GM20431 (cell line): ENCODE data around the gene HBB.
"Not testable (repeated sequence)": the region's sequence is repeated elsewhere in the genome, so short reads cannot be mapped to it uniquely, and the experiment has no call there.

Source experiments
- in situ Hi-C: fragments of 300-500 bp; cut with MseI, MboI; formaldehyde crosslinking; loops from one replicate; pipeline ENCODE4 v1.15.0; 2020; ENCODE audit warnings: low sequenced_read_pairs; ENCODE audit not compliant: unreplicated experiment

Gene HBB

GRCh38 chr11:5226732-5227310, at the start of gene HBB:
TSS of gene HBB (minus strand) at chr11:5227071. CDS start at chr11:5227021, 50 bp downstream.
- in situ Hi-C loops: no loop called here

- in situ Hi-C loops: no loop called here
These were observed 48.7 kb upstream of the HBB start for GRCh38 chr11:5275369-5276110.

DNA sequence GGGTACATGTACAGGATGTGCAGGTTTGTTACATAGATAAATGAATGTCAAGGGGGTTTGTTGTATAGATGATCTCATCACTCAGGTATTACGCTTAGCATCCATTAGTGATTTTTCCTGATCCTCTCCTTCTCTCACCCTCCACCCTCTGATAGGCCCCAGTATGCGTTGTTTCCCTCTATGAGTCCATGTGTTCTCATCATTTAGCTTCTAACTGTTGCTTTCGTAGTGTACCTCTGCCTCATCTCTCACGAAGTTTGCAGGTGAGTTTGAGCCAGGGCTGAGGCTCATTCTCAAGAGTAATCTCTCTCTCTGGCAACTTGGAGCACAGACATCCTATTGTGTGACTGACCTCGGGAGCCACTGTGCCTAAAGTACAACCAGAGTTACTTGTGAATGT, 47.5 kb upstream of the HBB start:
- in situ Hi-C loops: no loop called here

DNA sequence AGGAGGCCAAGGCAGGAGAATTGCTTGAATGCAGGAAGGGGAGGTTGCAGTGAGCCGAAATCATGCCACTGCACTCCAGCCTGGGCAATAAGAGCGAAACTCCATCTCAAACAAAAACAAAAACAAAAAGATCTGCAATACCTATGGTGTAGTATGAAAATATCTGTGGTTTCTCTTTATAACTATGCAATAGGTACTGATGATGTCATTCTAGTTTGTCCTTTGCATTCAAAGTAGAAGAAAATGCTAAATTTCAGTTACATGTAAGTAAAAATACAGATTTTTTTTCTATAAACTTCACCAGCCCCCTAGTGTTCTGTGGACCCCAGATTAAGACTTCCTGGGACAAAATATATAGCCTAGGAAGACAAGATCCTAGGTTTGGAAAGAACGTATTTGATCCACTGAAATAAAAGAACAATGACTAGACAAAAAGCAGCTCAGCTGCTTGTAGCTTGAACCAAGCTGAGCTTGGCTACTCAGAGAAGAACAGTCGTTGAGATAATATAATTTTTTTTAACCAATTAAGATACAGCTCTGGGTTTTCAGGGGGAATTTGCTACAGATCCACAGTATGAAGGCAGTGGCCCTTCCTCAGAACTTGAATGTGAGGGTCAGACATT, 45.6 kb upstream of the HBB start:
- in situ Hi-C loops: no loop called here

- in situ Hi-C loops: no loop called here
These were observed 42.9 kb upstream of the HBB start, which contains the start of gene HBE1 for GRCh38 chr11:5269715-5270147. TSS of gene HBE1 (minus strand) at chr11:5269945. CDS start at chr11:5269890, 55 bp downstream.

GRCh38 chr11:5267033-5267563, 40.2 kb upstream of the HBB start:
- in situ Hi-C loops: no loop called here

DNA sequence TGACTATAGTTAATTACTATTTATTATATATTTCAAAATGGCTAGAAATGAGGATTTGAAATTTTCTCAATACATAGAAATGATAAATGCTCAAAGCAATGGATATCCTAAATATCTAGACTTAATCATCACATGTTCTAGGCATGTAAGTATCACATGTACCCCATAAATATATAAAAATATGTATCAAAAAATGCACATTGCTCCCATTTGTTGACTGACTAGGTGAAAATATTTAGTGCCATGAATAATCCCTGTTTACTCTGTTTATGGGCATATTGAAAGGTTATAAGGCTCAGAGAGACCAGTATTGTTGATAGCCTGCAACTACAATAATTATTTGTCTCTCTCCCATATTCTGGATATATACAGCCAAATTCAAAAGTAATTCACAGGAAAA, 39.7 kb upstream of the HBB start:
- in situ Hi-C loops: no loop called here

DNA sequence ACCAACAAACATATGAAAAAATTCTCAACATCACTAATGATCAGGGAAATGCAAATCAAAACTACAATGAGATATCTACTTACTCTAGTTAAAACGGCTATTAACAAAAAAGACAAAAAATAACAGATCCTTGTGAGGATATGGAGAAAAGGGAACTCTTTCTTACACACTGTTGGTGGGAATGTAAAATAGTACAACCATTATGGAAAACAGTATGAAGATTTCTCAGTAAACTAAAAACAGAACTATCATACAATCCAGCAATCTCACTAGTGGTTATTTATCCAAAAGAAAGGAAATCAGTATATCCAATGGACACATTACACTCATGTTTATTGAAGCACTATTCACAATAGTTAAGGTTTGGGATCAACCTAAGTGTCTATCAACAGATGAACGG, 39.0 kb upstream of the HBB start:
- in situ Hi-C loops: no loop called here

DNA sequence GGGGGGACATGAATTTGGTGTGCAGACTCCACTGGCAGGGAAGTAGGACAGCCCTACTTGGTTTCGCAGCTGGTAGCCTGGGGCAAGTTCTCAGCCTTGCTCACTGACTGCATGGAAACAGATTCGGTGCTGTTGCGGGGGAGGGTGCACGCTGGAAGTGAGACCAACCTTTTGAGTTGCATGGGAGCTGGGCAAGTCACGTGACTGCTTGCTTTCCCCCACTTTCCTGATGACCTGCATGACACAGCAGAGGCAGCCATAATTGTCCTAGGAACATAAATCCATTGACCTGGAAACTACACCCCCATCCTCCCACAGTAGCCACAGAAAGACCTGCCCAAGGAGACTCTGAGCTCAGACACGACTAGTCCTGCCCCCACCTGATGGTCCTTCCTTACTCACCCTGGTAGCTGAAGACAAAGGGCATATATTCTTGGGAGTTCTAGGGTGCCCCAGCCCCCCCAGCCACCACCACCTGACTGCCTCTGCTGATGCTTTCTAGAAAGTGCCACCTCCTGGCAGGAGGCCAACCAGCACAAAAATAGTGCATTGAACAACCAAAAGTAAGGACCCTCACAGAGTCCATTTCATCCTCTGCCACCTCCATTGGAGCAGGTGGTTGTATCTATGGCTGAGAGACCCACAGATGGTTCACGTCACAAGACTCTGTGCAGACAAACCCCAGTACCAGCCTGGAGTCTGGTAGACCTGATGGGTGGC, 31.8 kb upstream of the HBB start:
- in situ Hi-C loops: no loop called here

- in situ Hi-C loops: no loop called here
These were observed 30.4 kb upstream of the HBB start for GRCh38 chr11:5257296-5257695.

DNA sequence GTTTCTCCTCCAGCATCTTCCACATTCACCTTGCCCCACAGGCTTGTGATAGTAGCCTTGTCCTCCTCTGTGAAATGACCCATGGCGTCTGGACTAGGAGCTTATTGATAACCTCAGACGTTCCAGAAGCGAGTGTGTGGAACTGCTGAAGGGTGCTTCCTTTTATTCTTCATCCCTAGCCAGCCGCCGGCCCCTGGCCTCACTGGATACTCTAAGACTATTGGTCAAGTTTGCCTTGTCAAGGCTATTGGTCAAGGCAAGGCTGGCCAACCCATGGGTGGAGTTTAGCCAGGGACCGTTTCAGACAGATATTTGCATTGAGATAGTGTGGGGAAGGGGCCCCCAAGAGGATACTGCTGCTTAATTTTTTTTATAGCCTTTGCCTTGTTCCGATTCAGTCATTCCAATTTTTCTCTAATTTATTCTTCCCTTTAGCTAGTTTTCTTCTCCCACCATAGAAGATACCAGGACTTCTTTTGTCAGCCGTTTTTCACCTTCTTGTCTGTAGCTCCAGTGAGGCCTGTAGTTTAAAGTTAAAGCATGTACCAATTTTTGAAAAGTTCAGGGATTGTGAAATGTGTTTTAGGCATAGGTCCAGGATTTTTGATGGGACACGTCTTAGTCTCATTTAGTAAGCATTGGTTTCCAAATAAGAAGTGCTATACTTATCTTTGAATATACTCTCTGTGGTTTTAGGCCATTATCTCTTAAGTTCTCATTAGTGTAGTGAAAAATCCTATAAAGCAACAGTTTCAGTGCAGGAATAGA, 28.0 kb upstream of the HBB start, which contains the start of gene HBG2:
Gene HBG2, minus strand, starts transcription at position 136 of the 768 bp plus-strand sequence. Its CDS starts 53 bp downstream, at position 83.
- in situ Hi-C loops: not testable (repeated sequence)

DNA sequence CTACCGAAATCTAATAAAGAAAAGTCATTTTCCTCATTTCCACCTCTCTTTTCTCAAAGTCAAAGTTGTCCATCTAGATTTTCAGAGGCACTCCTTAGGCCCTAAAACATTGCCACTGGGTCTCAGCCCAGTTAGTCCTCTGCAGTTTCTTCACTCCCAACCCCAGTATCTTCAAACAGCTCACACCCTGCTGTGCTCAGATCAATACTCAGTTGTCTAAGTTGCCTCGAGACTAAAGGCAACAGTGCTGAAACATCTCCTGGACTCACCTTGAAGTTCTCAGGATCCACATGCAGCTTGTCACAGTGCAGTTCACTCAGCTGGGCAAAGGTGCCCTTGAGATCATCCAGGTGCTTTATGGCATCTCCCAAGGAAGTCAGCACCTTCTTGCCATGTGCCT, 27.2 kb upstream of the HBB start:
- in situ Hi-C loops: not testable (repeated sequence)

GRCh38 chr11:5253440-5253839, 26.6 kb upstream of the HBB start:
- in situ Hi-C loops: not testable (repeated sequence)

GRCh38 chr11:5252919-5253265, 26.0 kb upstream of the HBB start:
- in situ Hi-C loops: no loop called here

DNA sequence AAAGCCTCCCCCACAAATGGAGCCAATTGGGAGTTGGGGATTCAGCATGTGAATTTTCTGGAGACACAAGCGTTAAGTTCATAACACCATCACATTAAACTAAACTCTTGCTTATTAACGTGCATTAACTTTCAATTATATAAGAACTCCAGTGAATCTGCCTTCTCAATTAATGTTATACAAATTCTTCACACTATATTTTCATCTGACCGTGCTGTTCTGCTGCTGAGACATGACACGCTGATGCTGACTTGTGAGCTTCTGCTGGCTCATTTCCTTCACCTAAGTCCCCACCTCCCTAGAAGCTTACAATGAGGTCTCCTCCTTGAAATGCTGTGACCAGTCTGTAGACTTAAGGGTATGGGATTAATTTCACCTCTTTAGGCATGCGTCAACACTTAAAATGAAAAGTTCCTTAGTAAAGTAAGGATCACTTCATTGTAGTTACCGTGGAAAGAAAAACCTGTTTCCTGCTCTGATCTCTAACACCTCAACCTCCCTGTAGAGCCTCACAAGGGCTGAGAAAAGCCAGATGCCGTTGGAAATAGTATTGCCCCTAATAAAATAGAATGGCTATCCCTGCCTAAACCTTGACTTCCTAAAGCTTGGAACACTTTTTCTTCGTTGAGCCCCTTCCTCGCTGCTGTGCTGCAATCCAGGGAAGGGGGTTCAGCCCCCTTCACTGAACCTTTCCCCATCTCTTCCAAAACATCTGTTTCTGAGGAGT, 25.5 kb upstream of the HBB start:
- in situ Hi-C loops: no loop called here

DNA sequence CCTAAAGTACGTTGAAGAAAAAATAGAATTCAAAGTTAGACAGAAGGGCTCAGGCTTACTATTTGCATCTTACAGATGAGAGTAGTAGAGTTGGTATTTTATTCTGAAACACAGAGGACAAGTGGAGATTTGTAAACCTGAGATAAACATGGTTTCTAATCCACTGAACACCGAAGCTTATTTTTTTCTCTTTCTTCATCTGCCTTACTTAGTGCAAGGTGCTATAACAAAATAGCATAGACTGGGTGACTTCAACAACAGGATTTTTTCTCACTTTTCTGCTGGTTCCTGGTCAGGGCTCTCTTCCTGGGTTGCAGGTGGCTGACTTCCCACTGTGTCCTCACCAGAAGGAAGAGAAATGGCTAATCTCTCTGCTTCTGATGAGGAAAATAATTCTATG, 24.9 kb upstream of the HBB start:
- in situ Hi-C loops: no loop called here

DNA sequence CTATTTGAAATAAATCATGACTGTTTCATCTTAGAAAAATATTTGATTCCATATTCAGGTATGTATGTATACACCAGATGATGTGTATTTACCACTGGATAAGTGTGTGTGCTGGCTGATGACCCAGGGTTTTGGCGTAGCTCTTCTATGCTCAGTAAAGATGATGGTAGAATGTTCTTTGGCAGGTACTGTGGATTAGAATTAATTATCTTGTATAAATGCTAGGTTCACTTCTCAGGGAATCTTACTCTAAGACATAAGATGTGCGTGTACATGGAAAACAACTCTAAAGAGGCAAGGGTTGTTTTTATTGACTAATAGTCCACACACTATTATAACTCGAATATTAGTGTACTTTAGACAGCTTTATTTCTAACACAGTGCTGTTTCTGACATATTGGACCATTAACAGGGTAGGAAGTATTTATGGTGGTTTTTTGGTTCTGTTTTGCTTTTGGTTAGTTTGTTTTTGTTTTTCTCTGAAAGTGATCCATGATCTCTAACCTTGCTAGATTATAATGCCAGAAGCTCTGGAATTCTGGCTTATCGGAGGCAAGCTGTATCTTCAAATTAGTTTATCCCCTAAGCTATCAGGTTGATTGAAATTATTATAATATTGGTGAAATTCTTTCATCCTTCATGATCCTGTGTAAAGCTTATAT, 23.8 kb upstream of the HBB start:
- in situ Hi-C loops: no loop called here

GRCh38 chr11:5249807-5250396, 23.0 kb upstream of the HBB start, which contains the start of gene HBG1:
TSS of gene HBG1 (minus strand) at chr11:5249857. CDS start at chr11:5249804, 53 bp downstream.
- in situ Hi-C loops: not testable (repeated sequence)
